HepG2 (cell line): ENCODE results near the gene ZNF700. TPM values are rescaled to one million over a fixed set of nuclear protein-coding genes. Genes with fewer than 3 reads are reported as not detected.

ENCODE experiments used
- ATAC-seq: fragments of 200-7000 bp; cut with Tn5 transposase; 3 replicates; pipeline ENCODE4 v1.9.1; 2020; ENCODE audit warnings: mild to moderate bottlenecking, moderate library complexity
- BruUV-seq: library from RNA; stranded (reverse); fragments of 400-500 nt; replicated peaks from 2 replicates; lab custom pipeline; 2021; lab: Mats Ljungman, UMichigan
- CTCF ChIA-PET: fragments of 300-600 bp; formaldehyde crosslinking; extraction: SDS; loops from one replicate; lab custom pipeline; 2021; ENCODE audit warnings: low total read pairs, inconsistent platforms, low intra/inter-chr PET ratio; lab: Yijun Ruan, JAX
- POLR2A ChIA-PET: fragments of 350-600 bp; sonication (Branson Sonifier 250); formaldehyde crosslinking; loops from one replicate; lab custom pipeline; 2020; ENCODE audit warnings: antibody characterized with exemption, inconsistent platforms; lab: Yijun Ruan, JAX
- DNase-seq: peaks from one replicate; pipeline ENCODE4 v3.0.0-alpha.2; 2015; ENCODE audit warnings: low spot score
- FAIRE-seq: peaks from 3 replicates; lab custom pipeline; 2011; peaks lifted over from hg19 to GRCh38; lab: Jason Lieb, UNC
- H2AFZ ChIP-seq: one replicate; pipeline ENCODE4 v1.6.1; 2011; ENCODE audit warnings: low read length, inconsistent platforms
- H3K27ac ChIP-seq: fragments of 300-600 bp; 3 replicates; pipeline ENCODE4 v1.8.0; 2011; ENCODE audit warnings: mixed run types, mild to moderate bottlenecking, mixed read lengths, low read length, inconsistent platforms; ENCODE audit not compliant: insufficient read depth; ENCODE audit errors: extremely low read length
- H3K27me3 ChIP-seq, 2 experiments: fragments of 200-600 bp in 1 of 2; 2 replicates in 1 of 2; 3 replicates in 1 of 2; pipeline versions ENCODE4 v1.6.0 to v1.8.0; 2011; ENCODE audit warnings: low read length in 2 of 2, mild to moderate bottlenecking in 2 of 2, moderate library complexity in 2 of 2, inconsistent platforms in 1 of 2; ENCODE audit not compliant: insufficient read depth in 2 of 2, control insufficient read depth in 1 of 2
- H3K36me3 ChIP-seq, 2 experiments: fragments of 200-600 bp in 1 of 2; replicated peaks in 1 of 2; 2 replicates in 1 of 2; 3 replicates in 1 of 2; pipeline versions ENCODE4 v1.5.1 to v1.8.0; 2011; ENCODE audit warnings: low read length in 2 of 2, inconsistent platforms in 1 of 2; ENCODE audit not compliant: insufficient read depth in 2 of 2, control insufficient read depth in 1 of 2
- H3K4me1 ChIP-seq: 2 replicates; pipeline ENCODE4 v1.5.1; 2012; ENCODE audit warnings: low read length, inconsistent platforms; ENCODE audit not compliant: insufficient read depth
- H3K4me2 ChIP-seq: 2 replicates; pipeline ENCODE4 v1.6.0; 2011; ENCODE audit warnings: low read depth, low read length, inconsistent platforms
- H3K4me3 ChIP-seq, 3 experiments: fragments of 200-600 bp in 1 of 3; sonication (generic), shearing (Covaris generic) in 1 of 3; replicated peaks in 1 of 3; 2 replicates each; pipeline ENCODE4 v1.5.1; 2011 to 2016; ENCODE audit warnings: low read length in 3 of 3, inconsistent platforms in 2 of 3, low read depth in 2 of 3, mild to moderate bottlenecking in 2 of 3, control low read depth in 1 of 3, mixed read lengths in 1 of 3; ENCODE audit not compliant: insufficient read depth in 1 of 3
- H3K79me2 ChIP-seq: one replicate; pipeline ENCODE4 v1.6.1; 2011; ENCODE audit warnings: low read length, inconsistent platforms; ENCODE audit not compliant: insufficient read depth
- H3K9ac ChIP-seq: 2 replicates; pipeline ENCODE4 v1.6.0; 2011; ENCODE audit warnings: mild to moderate bottlenecking, low read depth, low read length, inconsistent platforms; ENCODE audit not compliant: insufficient read depth
- H3K9me3 ChIP-seq: 2 replicates; pipeline ENCODE4 v1.5.1; 2012; ENCODE audit warnings: mild to moderate bottlenecking, low read length
- H4K20me1 ChIP-seq: 2 replicates; pipeline ENCODE4 v1.6.0; 2011; ENCODE audit warnings: inconsistent platforms, mild to moderate bottlenecking, low read length, moderate library complexity; ENCODE audit not compliant: insufficient read depth
- DNMT1 ChIP-seq: sonication (generic); formaldehyde crosslinking; IDR thresholded peaks from 2 replicates; pipeline ENCODE4 v1.5.1; 2020; ENCODE audit warnings: mild to moderate bottlenecking, missing genetic modification reagents
- HMG20B ChIP-seq: conservative IDR thresholded peaks from 2 replicates; pipeline ENCODE4 v1.6.1; 2016; ENCODE audit warnings: missing genetic modification reagents, missing compliant biosample characterization
- KLF9 ChIP-seq: IDR thresholded peaks from 2 replicates; pipeline ENCODE4 v1.6.1; 2016; ENCODE audit warnings: low read depth
- LBX2 ChIP-seq: sonication (generic); formaldehyde crosslinking; IDR thresholded peaks from 2 replicates; pipeline ENCODE4 v1.5.0; 2020; ENCODE audit warnings: missing genetic modification reagents, mild to moderate bottlenecking, borderline replicate concordance
- PTBP1 ChIP-seq: fragments of 200-400 bp; formaldehyde crosslinking; IDR thresholded peaks from 2 replicates; pipeline ENCODE4 v1.6.1; 2018; ENCODE audit warnings: low read length, low read depth; ENCODE audit not compliant: poor library complexity, severe bottlenecking
- SIX4 ChIP-seq: sonication (generic); formaldehyde crosslinking; IDR thresholded peaks from 2 replicates; pipeline ENCODE4 v1.4.0; 2020; ENCODE audit warnings: missing genetic modification reagents
- ZNF12 ChIP-seq: sonication (generic); formaldehyde crosslinking; IDR thresholded peaks from 2 replicates; pipeline ENCODE4 v1.5.0; 2020; ENCODE audit warnings: missing genetic modification reagents
- ZNF20 ChIP-seq: sonication (generic); formaldehyde crosslinking; IDR thresholded peaks from 2 replicates; pipeline ENCODE4 v1.4.0; 2020; ENCODE audit warnings: mild to moderate bottlenecking, moderate library complexity, missing genetic modification reagents
- ZNF350 ChIP-seq: sonication (generic); formaldehyde crosslinking; IDR thresholded peaks from 2 replicates; pipeline ENCODE4 v1.4.0; 2020; ENCODE audit warnings: mild to moderate bottlenecking, low read depth, missing genetic modification reagents, borderline replicate concordance
- ZNF550 ChIP-seq: sonication (generic); formaldehyde crosslinking; IDR thresholded peaks from 2 replicates; pipeline ENCODE4 v1.4.0; 2020; ENCODE audit warnings: mild to moderate bottlenecking, missing genetic modification reagents, borderline replicate concordance
- ZNF556 ChIP-seq: sonication (generic); formaldehyde crosslinking; IDR thresholded peaks from 2 replicates; pipeline ENCODE4 v1.4.0; 2020; ENCODE audit warnings: mild to moderate bottlenecking, missing genetic modification reagents, borderline replicate concordance
- ZNF781 ChIP-seq: sonication (generic); formaldehyde crosslinking; IDR thresholded peaks from 2 replicates; pipeline ENCODE4 v1.5.1; 2020; ENCODE audit warnings: borderline replicate concordance, mild to moderate bottlenecking, missing genetic modification reagents; ENCODE audit errors: not compliant biosample characterization
- ZSCAN31 ChIP-seq: sonication (generic); formaldehyde crosslinking; IDR thresholded peaks from 2 replicates; pipeline ENCODE4 v1.5.0; 2020; ENCODE audit warnings: low read depth, mild to moderate bottlenecking, missing genetic modification reagents
- WGBS: methylation state at CpG from one replicate; pipeline ENCODE4 v1.1.6; 2017; ENCODE audit warnings: low lambda C conversion rate; 5-methylcytosine and 5-hydroxymethylcytosine counted together
- in situ Hi-C: cut with HindIII; loops from 2 replicates; pipeline ENCODE4 v1.10.0; 2017; ENCODE audit warnings: low pct_unique_long_range_greater_than_20kb; ENCODE audit not compliant: extremely low pct_ligation_motif_present
- intact Hi-C: fragments of 100-400 bp; cut with micrococcal nuclease; formaldehyde crosslinking; loops from one replicate; pipeline ENCODE4 v1.10.0; 2022; ENCODE audit not compliant: unreplicated experiment
- polyA plus RNA-seq, 8 experiments: library from polyadenylated mRNA; depleted of rRNA in 3 of 8; stranded (reverse) in 7 of 8; unstranded in 1 of 8; fragments of >200 nt; fragmentation: Illumina TruSeq in 4 of 8; extraction: Trizol in 4 of 8; gene quantifications; 2 replicates each; pipeline versions ENCODE4 v1.2.1 to v1.2.3, GENCODE V29; 2011 to 2016; ENCODE audit warnings: low read depth in 4 of 8, missing spikeins in 1 of 8, mixed read lengths in 1 of 8; ENCODE audit not compliant: insufficient read depth in 1 of 8
- total RNA-seq, 5 experiments: library from RNA; depleted of rRNA; stranded (reverse); fragments of >200 nt; fragmentation: Illumina TruSeq; extraction: Trizol; gene quantifications; 2 replicates each; pipeline ENCODE4 v1.2.3, GENCODE V29; 2016; ENCODE audit warnings: low read depth in 1 of 5
- TF ChIP-seq, protein P1 (sequence below): sonication (generic); IDR thresholded peaks from 2 replicates; pipeline ENCODE4 v1.6.1; 2016; ENCODE audit warnings: low read depth, borderline replicate concordance

Gene ZNF700
- total and polyA plus RNA-seq, 2 of the 13 experiments (the other 11 are each of a cell fraction or from before 2014, with no cell fraction given), result 6.0 to 12.8 TPM

DNA sequence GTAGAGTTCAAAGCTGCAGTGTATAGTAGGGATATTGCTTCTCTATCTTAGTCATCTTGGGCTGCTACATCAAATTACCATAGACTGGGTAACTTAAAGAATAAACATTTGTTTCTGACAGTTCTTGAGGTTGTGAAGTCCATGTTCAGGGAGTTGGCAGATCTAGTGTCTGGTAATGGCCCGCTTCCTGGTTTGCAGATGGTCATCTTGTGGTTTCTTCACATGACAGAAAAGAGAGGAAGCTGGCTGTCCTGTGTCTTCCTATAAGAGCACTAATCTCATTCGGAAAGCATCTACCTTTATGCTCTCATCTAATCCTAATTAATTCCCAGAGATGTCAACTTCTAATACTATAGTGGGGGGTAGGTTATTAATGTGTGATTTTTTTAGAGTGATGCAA is 46.1 kb downstream of the ZNF700 start:
- CTCF ChIA-PET, result no interaction called here
- no peaks in the 10 kb centered on the region for H3K9me3 ChIP-seq
- H3K36me3 ChIP-seq, result no peaks in the 10 kb centered on the region
- WGBS, result 42% methylated on average over 2 of the region's 2 CpGs
- H3K4me2 ChIP-seq, result no peak overlapping the region
- no peak for FAIRE-seq
- H4K20me1 ChIP-seq, result no peaks in the 10 kb centered on the region
- no peaks in the 10 kb centered on the region for H3K27me3 ChIP-seq
- H3K27ac ChIP-seq, result no peak overlapping the region
- TF ChIP-seq ZSCAN31 (CRISPR knock-in tag) (no peak), ZNF350 (CRISPR knock-in tag) (no peak), ZNF781 (no peak), HMG20B (CRISPR knock-in tag) (no peak), ZNF20 (no peak), PTBP1 (no peak), LBX2 (no peak), ZNF550 (CRISPR knock-in tag) (no peak), KLF9 (CRISPR knock-in tag) (no peak), ZNF12 (no peak), DNMT1 (CRISPR knock-in tag) (no peak), ZNF556 (CRISPR knock-in tag) (no peak), SIX4 (CRISPR knock-in tag) (no peak)
- TF ChIP-seq, protein P1, sequence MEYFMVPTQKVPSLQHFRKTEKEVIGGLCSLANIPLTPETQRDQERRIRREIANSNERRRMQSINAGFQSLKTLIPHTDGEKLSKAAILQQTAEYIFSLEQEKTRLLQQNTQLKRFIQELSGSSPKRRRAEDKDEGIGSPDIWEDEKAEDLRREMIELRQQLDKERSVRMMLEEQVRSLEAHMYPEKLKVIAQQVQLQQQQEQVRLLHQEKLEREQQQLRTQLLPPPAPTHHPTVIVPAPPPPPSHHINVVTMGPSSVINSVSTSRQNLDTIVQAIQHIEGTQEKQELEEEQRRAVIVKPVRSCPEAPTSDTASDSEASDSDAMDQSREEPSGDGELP, result no peak
- TF ChIP-seq, all 625 proteins: peak for 0
- in situ Hi-C loops (no loop called here), intact Hi-C loops (no loop called here)
- Histone ChIP-seq H3K4me1 (no peaks in the 10 kb centered on the region), H2AFZ (no peak overlapping the region), H3K4me3 (no peak overlapping the region), H3K9ac (no peak overlapping the region), H3K79me2 (no peaks in the 10 kb centered on the region)
- POLR2A ChIA-PET, result no interaction called here
- ATAC-seq (no peak), DNase-seq (no peak)
- no TSS peak for BruUV-seq
